Psoas muscle (tissue), 8 donors: ENCODE results near the gene GPR157. TPM values are rescaled to one million over a fixed set of nuclear protein-coding genes. Genes with fewer than 3 reads are reported as not detected.

Source experiments
- ATAC-seq, 4 donors: fragments of 200-7000 bp; cut with Tn5 transposase; one replicate each; pipeline ENCODE4 v1.9.1; 2020; ENCODE audit warnings: moderate library complexity in 3 of 4, mild to moderate bottlenecking in 2 of 4
- DNase-seq, 2 donors: peaks; one replicate each; pipeline ENCODE4 v3.0.0-alpha.2; 2020
- H3K27ac ChIP-seq: fragments of 200-600 bp; one replicate; pipeline ENCODE4 v1.8.0; 2022
- H3K27me3 ChIP-seq, 3 donors: fragments of 200-600 bp in 1 of 3; one replicate each; pipeline versions ENCODE4 v1.6.1 to v1.8.0; 2013 to 2022; ENCODE audit warnings: low read length in 2 of 3, mild to moderate bottlenecking in 2 of 3, moderate library complexity in 1 of 3; ENCODE audit not compliant: insufficient read depth in 3 of 3
- H3K36me3 ChIP-seq, 2 donors: fragments of 200-600 bp in 1 of 2; one replicate each; pipeline versions ENCODE4 v1.6.1 to v1.8.0; 2013 to 2022; ENCODE audit warnings: low read depth in 1 of 2, mild to moderate bottlenecking in 1 of 2, moderate library complexity in 1 of 2; ENCODE audit not compliant: insufficient read depth in 1 of 2
- H3K4me1 ChIP-seq: fragments of 200-600 bp; one replicate; pipeline ENCODE4 v1.8.0; 2022
- H3K4me3 ChIP-seq: fragments of 200-600 bp; one replicate; pipeline ENCODE4 v1.8.0; 2022; ENCODE audit warnings: mild to moderate bottlenecking
- H3K9me3 ChIP-seq: fragments of 200-600 bp; one replicate; pipeline ENCODE4 v1.8.0; 2022
- WGBS, 3 donors: extraction: QIAGEN DNeasy Blood & Tissue Kit; methylation state at CpG; one replicate each; pipeline versions ENCODE4 v1.1.6 to v1.1.7; 2013; 5-methylcytosine and 5-hydroxymethylcytosine counted together
- intact Hi-C, 2 donors: fragments of 100-400 bp; cut with DNase I; formaldehyde crosslinking; loops; one replicate each; pipeline versions ENCODE4 v1.11.0 to v1.14.2; 2022
- polyA plus RNA-seq, 3 donors: library from polyadenylated mRNA; stranded (reverse); fragments of 200-250 nt; gene quantifications; one replicate each; pipeline ENCODE4 v1.2.3, GENCODE V29; 2013
- total RNA-seq, 4 donors: library from RNA; stranded (reverse); fragmentation: NEBNext Ultra II Directional in 2 of 4; extraction: Animal tissue kit (Norgen Biotek cat#: 25700) in 2 of 4; gene quantifications; one replicate each; pipeline versions ENCODE4 v1.2.1 to v1.2.4, GENCODE V29; 2021 to 2023
- TF ChIP-seq, protein P1 (sequence below): fragments of 200-600 bp; IDR thresholded peaks from one replicate; pipeline ENCODE4 v1.8.0; 2022; ENCODE audit warnings: antibody characterized with exemption
- donor health status: healthy with polysubstance abuse.
- donor health status: DM: no; HTN: no; CAD: no; lungs with moderate emphysema.
- donor health status: Bipolar disorder and iron deficiency.
- donor health status: healthy.
- donor health status: DM: yes; HTN: yes; CAD: no.
- donor health status: DM: no; HTN: no; CAD: no.
- donor health status: DM: no; HTN: no; CAD: no.
- donor health status: DM: yes; HTN: yes; CAD: no.

The GPR157 gene
- total and polyA plus RNA-seq, 7 donors, result 11.6 to 49.5 (median 21.6) TPM

DNA sequence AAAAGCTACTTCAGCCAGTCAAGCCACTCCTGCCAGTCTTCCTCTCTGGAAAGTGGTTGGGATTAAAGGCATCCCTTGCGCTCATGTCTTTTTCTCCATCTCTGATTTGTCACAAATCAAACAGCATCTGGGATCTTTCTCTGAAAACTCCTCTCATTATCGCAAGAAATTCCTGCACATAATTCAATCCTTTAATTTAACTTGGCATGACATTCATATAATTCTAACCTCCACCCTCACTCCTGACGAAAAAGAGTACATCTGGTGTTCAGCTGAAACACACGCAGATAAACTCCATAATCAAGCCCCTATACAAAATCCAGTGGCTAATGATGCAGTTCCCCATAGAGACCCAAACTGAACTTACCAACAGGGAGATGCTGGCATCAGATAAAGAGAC lies 40.1 kb downstream of the GPR157 start:
- H3K27ac ChIP-seq, result no peak overlapping the region
- intact Hi-C loops, result no loop called here
- no peaks in the 10 kb centered on the region for H3K36me3 ChIP-seq
- no peak overlapping the region for H3K4me3 ChIP-seq
- no peaks in the 10 kb centered on the region for H3K9me3 ChIP-seq
- TF ChIP-seq, protein P1, sequence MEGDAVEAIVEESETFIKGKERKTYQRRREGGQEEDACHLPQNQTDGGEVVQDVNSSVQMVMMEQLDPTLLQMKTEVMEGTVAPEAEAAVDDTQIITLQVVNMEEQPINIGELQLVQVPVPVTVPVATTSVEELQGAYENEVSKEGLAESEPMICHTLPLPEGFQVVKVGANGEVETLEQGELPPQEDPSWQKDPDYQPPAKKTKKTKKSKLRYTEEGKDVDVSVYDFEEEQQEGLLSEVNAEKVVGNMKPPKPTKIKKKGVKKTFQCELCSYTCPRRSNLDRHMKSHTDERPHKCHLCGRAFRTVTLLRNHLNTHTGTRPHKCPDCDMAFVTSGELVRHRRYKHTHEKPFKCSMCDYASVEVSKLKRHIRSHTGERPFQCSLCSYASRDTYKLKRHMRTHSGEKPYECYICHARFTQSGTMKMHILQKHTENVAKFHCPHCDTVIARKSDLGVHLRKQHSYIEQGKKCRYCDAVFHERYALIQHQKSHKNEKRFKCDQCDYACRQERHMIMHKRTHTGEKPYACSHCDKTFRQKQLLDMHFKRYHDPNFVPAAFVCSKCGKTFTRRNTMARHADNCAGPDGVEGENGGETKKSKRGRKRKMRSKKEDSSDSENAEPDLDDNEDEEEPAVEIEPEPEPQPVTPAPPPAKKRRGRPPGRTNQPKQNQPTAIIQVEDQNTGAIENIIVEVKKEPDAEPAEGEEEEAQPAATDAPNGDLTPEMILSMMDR, result no peak
- no peaks in the 10 kb centered on the region for H3K27me3 ChIP-seq
- WGBS, 3 donors, result 73 to 87% (median 86%) methylated on average over 4 of the region's 4 CpGs
- no peaks in the 10 kb centered on the region for H3K4me1 ChIP-seq
- DNase-seq (no peak), ATAC-seq (no peak)

DNA sequence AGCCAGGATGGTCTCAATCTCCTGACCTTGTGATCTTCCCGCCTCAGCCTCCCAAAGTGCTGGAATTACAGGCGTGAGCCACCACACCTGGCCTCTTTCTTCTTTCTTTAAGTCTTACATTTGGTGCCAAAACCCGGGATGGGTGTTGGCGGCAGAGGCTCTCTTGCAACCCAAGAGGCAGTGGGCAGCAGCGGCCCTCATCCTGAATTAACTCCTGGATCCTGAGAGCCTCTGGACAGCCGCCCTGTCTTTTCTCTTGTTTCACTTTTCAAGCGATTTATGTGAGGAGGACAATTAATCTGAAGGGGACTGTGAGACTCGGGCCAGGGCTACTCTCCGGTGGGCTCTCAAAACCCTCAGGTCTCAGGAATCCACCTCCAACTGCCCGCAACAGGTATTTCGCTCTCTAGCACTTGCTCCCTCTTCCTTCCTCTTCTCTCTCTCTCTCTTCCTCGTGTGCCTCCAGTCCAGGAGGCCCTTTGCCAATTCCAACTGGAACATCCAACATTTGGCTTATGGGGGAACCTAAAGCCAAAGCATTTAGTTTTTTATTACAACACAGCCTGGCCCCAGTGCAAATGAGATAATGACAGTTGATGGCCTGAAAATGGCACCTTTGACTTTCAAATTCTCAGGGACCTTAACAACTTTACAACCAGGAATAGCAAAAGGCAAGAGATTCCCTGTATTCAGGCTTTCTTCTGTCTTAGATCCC lies 41.3 kb downstream of the GPR157 start:
- Histone ChIP-seq H3K4me1 (no peaks in the 10 kb centered on the region), H3K9me3 (no peaks in the 10 kb centered on the region), H3K27me3 (no peaks in the 10 kb centered on the region), H3K4me3 (no peak overlapping the region), H3K36me3 (no peaks in the 10 kb centered on the region), H3K27ac (no peak overlapping the region)
- DNase-seq (no peak), ATAC-seq (no peak)
- TF ChIP-seq, protein P1, result no peak
- 52 to 59% (median 59%) methylated on average over 12 of the region's 12 CpGs for WGBS, 3 donors
- intact Hi-C loops, result no loop called here

DNA sequence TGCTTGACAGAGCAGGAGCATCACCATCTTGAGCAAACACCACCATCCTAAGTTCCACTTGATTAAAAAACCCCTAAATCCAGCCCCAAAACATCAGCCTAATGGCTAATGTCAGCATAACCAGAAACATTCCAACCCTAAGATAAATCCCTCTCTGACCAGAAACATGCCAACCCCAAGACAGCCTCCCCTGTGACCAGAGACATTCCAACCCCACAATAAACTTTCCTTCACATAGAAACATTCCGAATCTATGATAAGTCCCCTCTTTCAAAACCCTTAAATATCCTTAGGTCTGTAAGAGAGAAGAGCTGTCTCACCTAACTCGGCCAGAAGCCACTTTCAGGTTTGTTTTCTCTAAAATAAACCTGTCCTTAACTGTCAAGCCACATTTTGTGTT lies 42.1 kb downstream of the GPR157 start:
- no peaks in the 10 kb centered on the region for H3K4me1 ChIP-seq
- H3K9me3 ChIP-seq, result no peaks in the 10 kb centered on the region
- WGBS, 3 donors, result 50 to 91% (median 67%) methylated on average over 2 of the region's 2 CpGs
- H3K27me3 ChIP-seq, result no peaks in the 10 kb centered on the region
- no peaks in the 10 kb centered on the region for H3K36me3 ChIP-seq
- ATAC-seq (no peak), DNase-seq (no peak)
- TF ChIP-seq, protein P1, result no peak
- no peak overlapping the region for H3K4me3 ChIP-seq
- intact Hi-C loops, result no loop called here
- H3K27ac ChIP-seq, result no peak overlapping the region

DNA sequence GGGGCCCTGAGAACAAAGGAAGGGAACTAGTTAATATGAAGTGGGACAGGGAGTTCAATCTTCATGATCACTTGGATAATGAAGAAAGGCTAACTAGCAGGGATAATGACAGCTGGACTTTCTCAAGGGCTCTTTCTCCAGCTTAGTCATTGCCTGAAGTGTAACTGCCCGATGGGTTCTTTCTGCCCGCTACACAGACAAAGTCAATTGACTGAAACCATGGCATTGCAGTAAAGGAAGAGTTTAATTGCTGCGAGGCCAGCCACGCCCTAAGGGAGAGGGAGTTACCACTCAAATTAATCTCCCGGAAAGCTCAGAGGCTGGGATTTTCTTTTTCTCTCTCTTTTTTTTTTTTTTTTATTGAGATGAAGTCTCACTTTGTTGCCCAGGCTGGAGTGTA lies 42.9 kb downstream of the GPR157 start:
- intact Hi-C loops, result no loop called here
- Histone ChIP-seq H3K36me3 (no peaks in the 10 kb centered on the region), H3K4me1 (no peaks in the 10 kb centered on the region), H3K27me3 (no peaks in the 10 kb centered on the region), H3K4me3 (no peak overlapping the region), H3K9me3 (no peaks in the 10 kb centered on the region), H3K27ac (no peak overlapping the region)
- TF ChIP-seq, protein P1, result no peak
- WGBS, 3 donors, result 82 to 93% (median 84%) methylated on average over 5 of the region's 5 CpGs
- DNase-seq (no peak), ATAC-seq (no peak)
